B cell (primary cell): ENCODE measurements around the gene GRK3. TPM values are rescaled to one million over a fixed set of nuclear protein-coding genes. Genes with fewer than 3 reads are reported as not detected.
A peak's percentile ranks its signal among the peaks of the same experiment; 100 is the strongest.

Source experiments
- ATAC-seq: fragments of 200-7000 bp; cut with Tn5 transposase; one replicate; pipeline ENCODE4 v1.10.0; 2021; ENCODE audit warnings: low read depth, mild to moderate bottlenecking, moderate number of reproducible peaks, moderate library complexity
- CTCF ChIA-PET: fragments of 350-600 bp; sonication (Branson Sonifier 250); formaldehyde crosslinking; loops from one replicate; lab custom pipeline; 2021; ENCODE audit warnings: antibody characterized with exemption, inconsistent platforms; lab: Charles Lee
- POLR2A ChIA-PET: fragments of 350-600 bp; sonication (Branson Sonifier 250); formaldehyde crosslinking; loops from one replicate; lab custom pipeline; 2021; ENCODE audit warnings: antibody characterized with exemption; lab: Charles Lee
- DNase-seq: peaks from one replicate; pipeline ENCODE4 v3.0.0; 2013
- H2AFZ ChIP-seq: 2 replicates; pipeline ENCODE4 v1.6.1; 2012; ENCODE audit warnings: mild to moderate bottlenecking, low read depth, low read length; ENCODE audit not compliant: insufficient read depth, poor library complexity, severe bottlenecking
- H3K27ac ChIP-seq, 2 donors: 1 replicate in 1 of 2; 2 replicates in 1 of 2; pipeline ENCODE4 v1.5.1; 2012 to 2013; ENCODE audit warnings: low read length in 2 of 2, mild to moderate bottlenecking in 2 of 2, moderate library complexity in 1 of 2
- H3K27me3 ChIP-seq, 4 experiments: fragments of 200-600 bp in 1 of 4; sonication (generic) in 1 of 4; replicated peaks in 1 of 4; 1 replicate in 2 of 4; 2 replicates in 2 of 4; pipeline versions ENCODE4 v1.6.1 to v1.7.0; 2013 to 2016; ENCODE audit warnings: low read length in 3 of 4, mild to moderate bottlenecking in 2 of 4, mixed read lengths in 1 of 4, moderate library complexity in 1 of 4; ENCODE audit not compliant: insufficient read depth in 4 of 4, control insufficient read depth in 3 of 4; ENCODE audit errors: control extremely low read depth in 1 of 4
- H3K36me3 ChIP-seq, 2 experiments: replicated peaks in 1 of 2; 1 replicate in 1 of 2; 2 replicates in 1 of 2; pipeline versions ENCODE4 v1.6.1 to v1.7.1; 2013; ENCODE audit warnings: low read length in 1 of 2; ENCODE audit not compliant: insufficient read depth in 2 of 2, control insufficient read depth in 1 of 2; ENCODE audit errors: control extremely low read depth in 1 of 2, extremely low read depth in 1 of 2
- H3K4me1 ChIP-seq, 2 donors: fragments of 200-600 bp in 1 of 2; sonication (generic) in 1 of 2; 1 replicate in 1 of 2; 2 replicates in 1 of 2; pipeline versions ENCODE4 v1.5.1 to v1.6.1; 2013 to 2017; ENCODE audit warnings: low read length in 2 of 2; ENCODE audit not compliant: control insufficient read depth in 2 of 2, insufficient read depth in 2 of 2
- H3K4me2 ChIP-seq: replicated peaks from 2 replicates; pipeline ENCODE3; 2012; ENCODE audit warnings: mild to moderate bottlenecking, low read depth, low read length; ENCODE audit not compliant: poor library complexity, severe bottlenecking
- H3K4me3 ChIP-seq, 5 experiments: fragments of 200-600 bp in 1 of 5; sonication (generic) in 1 of 5; 1 replicate in 3 of 5; 2 replicates in 2 of 5; pipeline versions ENCODE4 v1.5.1 to v1.7.0; 2011 to 2016; ENCODE audit warnings: low read length in 4 of 5, mild to moderate bottlenecking in 4 of 5, low read depth in 2 of 5, control low read depth in 1 of 5, moderate library complexity in 1 of 5; ENCODE audit not compliant: insufficient read depth in 1 of 5; ENCODE audit errors: control extremely low read depth in 1 of 5, extremely low read depth in 1 of 5
- H3K79me2 ChIP-seq: fragments of 200-600 bp; sonication (generic); one replicate; pipeline ENCODE4 v1.6.0; 2016; ENCODE audit warnings: low read length; ENCODE audit not compliant: control insufficient read depth, insufficient read depth
- H3K9ac ChIP-seq: fragments of 200-600 bp; sonication (generic); 2 replicates; pipeline ENCODE4 v1.6.1; 2017; ENCODE audit warnings: mild to moderate bottlenecking, low read length, moderate library complexity
- H3K9me3 ChIP-seq, 3 donors: one replicate each; pipeline versions ENCODE4 v1.6.1 to v1.7.1; 2013; ENCODE audit warnings: low read length in 2 of 3; ENCODE audit not compliant: control insufficient read depth in 2 of 3, insufficient read depth in 1 of 3; ENCODE audit errors: control extremely low read depth in 1 of 3
- H4K20me1 ChIP-seq: 2 replicates; pipeline ENCODE4 v1.6.0; 2012; ENCODE audit warnings: mild to moderate bottlenecking, low read length; ENCODE audit not compliant: insufficient read depth, control insufficient read depth, poor library complexity, severe bottlenecking
- H3K27ac Mint-ChIP-seq: one replicate; pipeline ENCODE4 v1.8.0; 2021; ENCODE audit warnings: mixed read lengths
- H3K27me3 Mint-ChIP-seq: one replicate; pipeline ENCODE4 v1.8.0; 2021; ENCODE audit warnings: mixed read lengths
- H3K4me1 Mint-ChIP-seq: one replicate; pipeline ENCODE4 v1.8.0; 2021; ENCODE audit warnings: mixed read lengths
- H3K4me3 Mint-ChIP-seq: one replicate; pipeline ENCODE4 v1.8.0; 2021; ENCODE audit warnings: mixed read lengths
- H3K9me3 Mint-ChIP-seq: one replicate; pipeline ENCODE4 v1.8.0; 2022; ENCODE audit warnings: mixed read lengths; ENCODE audit not compliant: insufficient read depth
- CTCF ChIP-seq: fragments of 200-600 bp; IDR thresholded peaks from one replicate; pipeline ENCODE4 v1.8.0; 2022; ENCODE audit warnings: antibody characterized with exemption, mild to moderate bottlenecking
- EZH2 ChIP-seq: IDR thresholded peaks from 2 replicates; pipeline ENCODE4 v1.6.1; 2012; ENCODE audit warnings: borderline replicate concordance, low read depth, mild to moderate bottlenecking, moderate library complexity, low read length; ENCODE audit not compliant: insufficient read depth, poor library complexity, severe bottlenecking
- WGBS: methylation state at CpG from one replicate; pipeline ENCODE4 v1.1.5; 2013; ENCODE audit warnings: missing lambda C conversion rate; ENCODE audit not compliant: insufficient coverage; 5-methylcytosine and 5-hydroxymethylcytosine counted together
- intact Hi-C: fragments of 100-400 bp; cut with micrococcal nuclease; formaldehyde crosslinking; loops from one replicate; pipeline ENCODE4 v1.10.0; 2022
- polyA plus RNA-seq: library from polyadenylated mRNA; depleted of rRNA; stranded (reverse); fragments of >200 nt; gene quantifications from 2 replicates; pipeline ENCODE4 v1.2.3, GENCODE V29; 2012
- total RNA-seq, 2 donors: library from RNA; stranded (reverse); fragments of 120-200 nt in 1 of 2; gene quantifications; 1 replicate in 1 of 2; 2 replicates in 1 of 2; pipeline versions ENCODE4 v1.2.3 to v1.2.4, GENCODE V29; 2013 to 2022

Gene GRK3
- total and polyA plus RNA-seq, 2 donors (not counting 1 experiment from before 2014, with no cell fraction given): 17.6 to 61.0 TPM

DNA sequence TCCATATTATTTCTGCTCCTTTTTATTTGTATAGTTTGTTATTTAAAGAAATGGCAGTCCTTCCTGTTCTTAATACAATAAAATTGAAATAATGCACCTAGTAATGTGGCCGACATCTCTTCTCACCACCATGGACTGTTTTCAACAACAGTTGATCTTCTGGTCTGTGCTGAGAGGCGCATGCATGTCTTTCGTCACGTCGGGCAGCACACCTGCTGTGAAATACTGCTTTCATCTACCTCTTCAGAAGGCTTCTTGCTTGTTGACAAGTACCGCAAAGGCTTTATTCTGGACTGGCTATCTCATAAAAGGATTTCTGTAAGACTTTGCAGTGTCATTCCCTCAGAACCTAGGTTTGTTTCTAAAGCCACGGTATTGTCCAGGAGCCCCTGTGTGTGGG, 163.6 kb downstream of the GRK3 start:
- Histone ChIP-seq H3K27ac (no peak overlapping the region), H3K36me3 (peaks cover 3 to 16% of the 10 kb centered on the region in 2 experiments), H3K4me1 (no peaks in the 10 kb centered on the region), H2AFZ (no peak overlapping the region), H3K4me2 (no peak overlapping the region), H3K27me3 (no peaks in the 10 kb centered on the region), H3K4me3 (no peak overlapping the region), H3K79me2 (no peaks in the 10 kb centered on the region), H3K9ac (no peak overlapping the region), H3K9me3 (no peaks in the 10 kb centered on the region), H4K20me1 (no peaks in the 10 kb centered on the region)
- TF ChIP-seq EZH2 (no peak), CTCF (no peak)
- Mint-ChIP-seq H3K27me3 (no peaks in the 10 kb centered on the region), H3K4me1 (peaks cover 8% of the 10 kb centered on the region), H3K4me3 (no peak overlapping the region), H3K9me3 (no peaks in the 10 kb centered on the region), H3K27ac (no peak overlapping the region)
- intact Hi-C loops: no loop called here
- WGBS: 95% methylated on average over 6 of the region's 7 CpGs
- ChIA-PET CTCF (no interaction called here), POLR2A (no interaction called here)
- DNase-seq (no peak), ATAC-seq (no peak)

DNA sequence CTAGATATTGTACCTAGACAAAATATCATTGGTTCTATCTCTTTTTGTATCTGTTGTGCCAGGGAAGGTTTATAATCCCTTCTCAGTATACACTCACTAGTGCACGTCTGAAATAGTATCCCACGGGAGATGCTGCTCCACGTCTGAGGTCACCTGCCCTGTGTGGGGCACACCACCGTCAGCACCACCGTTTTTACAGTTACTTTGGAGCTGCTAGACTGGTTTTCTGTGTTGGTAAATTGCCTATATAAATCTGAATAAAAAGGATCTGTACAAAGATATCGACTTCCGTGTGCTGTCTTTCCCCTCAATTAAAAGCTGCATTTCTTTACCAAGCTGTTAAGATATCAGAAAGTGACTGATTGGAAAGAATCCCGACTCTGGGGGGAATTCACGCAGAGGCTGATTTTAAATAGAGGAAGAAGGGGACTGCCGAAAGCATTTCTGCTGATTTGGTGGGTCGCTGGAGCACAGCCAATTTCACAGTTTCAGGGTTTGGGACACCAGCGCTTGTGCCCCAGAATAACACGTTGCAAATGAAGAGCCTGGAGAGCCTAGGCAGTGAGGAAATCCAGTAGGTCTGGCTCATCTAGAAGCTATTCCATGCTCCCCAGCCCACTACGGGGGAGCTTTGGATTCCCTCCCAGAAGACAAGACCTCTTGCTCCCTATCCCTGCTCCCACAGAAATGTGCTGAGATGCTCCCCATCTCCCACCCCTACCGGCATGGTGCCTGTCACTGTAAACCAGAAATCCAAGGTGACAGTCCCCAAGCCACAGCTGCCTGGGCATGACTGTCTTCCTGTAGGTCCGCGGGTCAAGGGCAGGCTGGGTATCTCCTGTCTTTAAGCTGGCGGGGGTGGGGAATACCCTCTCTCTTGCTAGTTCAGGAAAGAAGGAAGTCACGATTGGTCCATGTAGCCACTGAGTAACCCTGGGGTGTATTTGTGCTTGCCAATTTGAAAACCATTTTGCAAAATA, 164.8 kb downstream of the GRK3 start:
- intact Hi-C loops: no loop called here
- TF ChIP-seq CTCF (no peak), EZH2 (no peak)
- WGBS: 53% methylated on average over 17 of the region's 19 CpGs
- ChIA-PET POLR2A (no interaction called here), CTCF (interaction anchor here (1.3 kb wide), 1 partner anchor 27 kb away, joined by 3 read pairs; no protein-coding TSS in a partner anchor)
- Mint-ChIP-seq H3K4me3 (no peak overlapping the region), H3K4me1 (peaks cover 8% of the 10 kb centered on the region), H3K27ac (peak overlapping the region; percentile 15), H3K27me3 (no peaks in the 10 kb centered on the region), H3K9me3 (no peaks in the 10 kb centered on the region)
- Histone ChIP-seq H3K9me3 (no peaks in the 10 kb centered on the region), H2AFZ (no peak overlapping the region), H3K36me3 (peaks cover 2 to 9% of the 10 kb centered on the region in 2 experiments), H3K4me1 (no peaks in the 10 kb centered on the region), H3K79me2 (no peaks in the 10 kb centered on the region), H3K4me2 (no peak overlapping the region), H4K20me1 (no peaks in the 10 kb centered on the region), H3K4me3 (no peak overlapping the region), H3K9ac (no peak overlapping the region), H3K27ac (no peak overlapping the region), H3K27me3 (no peaks in the 10 kb centered on the region)
- ATAC-seq: no peak
- DNase-seq: no peak
